BLaER1 treated with 17β-estradiol and CSF1 and Interleukin-3, amounts not matched to agents 10 nM and 100 nM (cell line): Measurements from ENCODE around the gene TMEM266.

Experiments
- H3K27ac ChIP-seq, 11 experiments: shearing (Covaris generic); formaldehyde crosslinking; 2 replicates each; pipeline ENCODE4 v1.8.1; 2022
- H3K27me3 ChIP-seq, 11 experiments: shearing (Covaris generic); formaldehyde crosslinking; 2 replicates each; pipeline ENCODE4 v1.8.1; 2022
- H3K36me3 ChIP-seq, 11 experiments: shearing (Covaris generic); formaldehyde crosslinking; 2 replicates each; pipeline ENCODE4 v1.8.1; 2022
- H3K4me1 ChIP-seq, 10 experiments: shearing (Covaris generic); formaldehyde crosslinking; 2 replicates each; pipeline ENCODE4 v1.8.1; 2022
- H3K4me2 ChIP-seq, 11 experiments: shearing (Covaris generic); formaldehyde crosslinking; 2 replicates each; pipeline ENCODE4 v1.8.1; 2022
- H3K4me3 ChIP-seq, 10 experiments: shearing (Covaris generic); formaldehyde crosslinking; 2 replicates each; pipeline ENCODE4 v1.8.1; 2022
- H3K9ac ChIP-seq, 11 experiments: shearing (Covaris generic); formaldehyde crosslinking; 2 replicates each; pipeline ENCODE4 v1.8.1; 2022
- H3K9me3 ChIP-seq, 11 experiments: shearing (Covaris generic); formaldehyde crosslinking; replicated peaks in 1 of 11; 2 replicates each; pipeline ENCODE4 v1.8.1; 2022
- H4K20me1 ChIP-seq, 11 experiments: shearing (Covaris generic); formaldehyde crosslinking; 2 replicates each; pipeline ENCODE4 v1.8.1; 2022
- Cebpa-rat ChIP-seq, 11 experiments: shearing (Covaris generic); IDR thresholded peaks; 2 replicates each; pipeline ENCODE4 v1.8.1; 2022

TMEM266 gene

DNA sequence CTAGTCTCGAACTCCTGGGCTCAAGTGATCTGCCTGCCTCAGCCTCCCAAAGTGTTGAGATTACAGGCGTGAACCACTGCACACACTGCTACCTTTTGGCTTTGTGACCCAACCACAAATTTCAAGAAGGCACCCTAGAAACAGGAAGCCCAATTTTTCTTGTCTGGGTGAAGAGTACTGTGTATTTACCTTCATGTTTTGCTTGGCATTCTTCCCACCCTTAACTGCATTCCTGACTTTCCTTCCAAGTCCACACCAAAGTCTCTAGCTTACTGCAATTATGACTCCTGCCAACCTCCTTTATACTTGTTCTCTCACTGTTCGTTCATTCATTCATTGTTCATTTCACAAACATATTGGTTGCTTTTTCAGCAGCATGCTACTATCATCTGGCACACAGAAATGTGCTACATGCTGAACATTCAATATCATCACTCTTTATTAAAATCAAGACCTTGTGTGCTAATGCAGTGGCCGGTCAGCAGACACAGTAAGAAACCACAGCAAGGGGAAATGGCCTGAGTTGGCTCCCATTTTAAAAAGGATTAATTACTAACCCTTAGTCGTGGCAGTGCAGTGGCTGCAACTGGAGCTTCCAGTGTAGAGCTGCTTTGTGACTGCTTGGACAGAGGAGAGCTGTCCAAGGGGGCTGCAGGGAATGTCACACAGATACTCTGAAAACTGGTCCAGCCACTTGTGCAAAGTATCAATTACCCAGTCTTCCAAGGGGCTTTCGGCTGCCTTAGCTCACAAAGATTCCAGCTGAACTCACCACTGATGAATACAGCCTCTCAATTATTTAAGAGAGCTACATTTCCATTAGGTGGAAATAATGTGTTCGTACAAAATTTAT lies 157.5 kb downstream of the TMEM266 start:
- H3K4me2 ChIP-seq = no peak overlapping the region
- peaks cover 90 to 97% (median 94%) of the 10 kb centered on the region in 11 experiments for H3K36me3 ChIP-seq
- H4K20me1 ChIP-seq = peaks cover 0 to 21% (median 0%) of the 10 kb centered on the region in 11 experiments; a peak in 6 of 22 replicates
- H3K9me3 ChIP-seq = peaks cover 0 to 21% (median 15%) of the 10 kb centered on the region in 11 experiments; a peak in 14 of 22 replicates
- H3K4me3 ChIP-seq = no peak overlapping the region
- TF ChIP-seq Cebpa-rat (IDR thresholded peaks at IDR 0.05) = no peak
- no peaks in the 10 kb centered on the region for H3K27me3 ChIP-seq
- no peaks in the 10 kb centered on the region for H3K4me1 ChIP-seq
- H3K27ac ChIP-seq = no peak overlapping the region
- no peak overlapping the region for H3K9ac ChIP-seq

DNA sequence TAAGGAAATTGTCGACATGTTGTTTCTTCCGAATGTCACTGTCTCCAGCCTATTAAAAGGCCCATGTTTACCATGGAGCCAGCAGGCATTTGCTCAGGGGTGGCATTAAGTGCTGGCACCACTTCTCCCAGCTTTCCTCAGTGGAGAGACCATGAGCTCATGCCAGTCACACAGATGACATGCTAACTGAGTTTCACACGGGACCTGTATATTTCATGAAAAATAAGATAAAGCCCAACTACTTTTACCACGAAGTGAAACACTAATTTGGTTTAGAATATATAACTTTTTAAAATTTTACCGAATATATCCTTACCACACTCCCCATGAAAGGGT lies 158.1 kb downstream of the TMEM266 start:
- Histone ChIP-seq H3K36me3 (peaks cover 90 to 97% (median 93%) of the 10 kb centered on the region in 11 experiments), H3K4me1 (no peaks in the 10 kb centered on the region), H4K20me1 (peaks cover 0 to 21% (median 0%) of the 10 kb centered on the region in 11 experiments; a peak in 6 of 22 replicates), H3K4me2 (no peak overlapping the region), H3K9ac (no peak overlapping the region), H3K4me3 (no peak overlapping the region), H3K9me3 (peaks cover 0 to 21% (median 15%) of the 10 kb centered on the region in 11 experiments; a peak in 14 of 22 replicates), H3K27me3 (no peaks in the 10 kb centered on the region), H3K27ac (no peak overlapping the region)
- TF ChIP-seq Cebpa-rat (IDR thresholded peaks at IDR 0.05) = no peak

DNA sequence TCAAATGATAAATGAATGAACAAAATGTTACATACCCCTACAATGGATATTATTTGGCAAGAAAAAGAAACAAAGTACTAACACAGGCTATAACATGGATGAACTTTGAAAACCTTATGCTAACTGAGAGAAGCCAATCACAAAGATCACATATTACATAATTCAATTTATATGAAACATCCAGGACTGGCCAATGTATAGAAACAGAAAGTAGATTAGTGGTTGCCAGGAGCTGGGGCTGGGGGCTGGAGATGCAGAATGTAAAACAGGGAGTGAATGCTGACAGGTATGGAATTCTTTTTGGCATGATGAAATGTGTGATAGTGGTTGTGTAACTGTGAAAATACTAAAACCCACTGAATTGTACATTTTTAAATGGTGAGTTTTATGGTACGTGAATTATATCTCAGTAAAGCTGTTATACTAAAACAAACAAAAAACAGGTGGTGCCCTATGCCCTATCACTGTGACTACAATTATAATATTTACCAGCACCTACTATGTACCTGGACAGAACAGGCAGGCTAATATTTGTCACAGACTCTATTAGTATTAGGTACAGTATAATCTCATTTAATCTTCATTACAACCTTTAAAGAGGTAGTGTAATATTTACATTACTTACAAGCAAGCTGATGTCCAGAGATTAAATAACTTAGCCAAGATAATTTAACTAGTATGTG lies 161.4 kb downstream of the TMEM266 start:
- Histone ChIP-seq H3K9ac (no peak overlapping the region), H3K27me3 (no peaks in the 10 kb centered on the region), H3K36me3 (peaks cover 90 to 97% (median 93%) of the 10 kb centered on the region in 11 experiments), H3K4me3 (no peak overlapping the region), H3K27ac (no peak overlapping the region), H3K9me3 (peaks cover 0 to 21% (median 15%) of the 10 kb centered on the region in 11 experiments; a peak in 14 of 22 replicates), H3K4me1 (no peaks in the 10 kb centered on the region), H3K4me2 (no peak overlapping the region), H4K20me1 (peaks cover 0 to 21% (median 0%) of the 10 kb centered on the region in 11 experiments; a peak in 5 of 22 replicates)
- TF ChIP-seq Cebpa-rat (IDR thresholded peaks at IDR 0.05) = no peak

DNA sequence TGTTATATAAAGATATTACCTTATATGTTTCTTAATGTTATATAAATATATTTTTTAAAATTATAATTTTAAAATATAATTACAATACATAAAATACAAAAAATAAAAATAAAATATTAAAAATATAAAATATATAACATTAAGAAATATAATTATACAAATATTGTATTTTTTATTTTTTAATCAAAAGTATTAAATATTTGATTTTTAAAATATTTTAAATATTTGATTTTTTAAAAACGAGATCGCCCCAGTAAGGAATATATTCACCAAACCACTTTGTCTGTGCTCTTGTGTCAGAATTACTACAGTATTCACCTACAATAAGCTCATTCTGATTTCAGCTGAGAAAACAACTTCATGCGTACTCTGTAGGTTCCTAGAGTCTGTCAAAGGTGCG lies 162.4 kb downstream of the TMEM266 start:
- no peak overlapping the region for H3K4me2 ChIP-seq
- H3K27ac ChIP-seq = no peak overlapping the region
- H3K4me1 ChIP-seq = no peaks in the 10 kb centered on the region
- H3K9me3 ChIP-seq = peaks cover 0 to 21% (median 15%) of the 10 kb centered on the region in 11 experiments; a peak in 14 of 22 replicates
- TF ChIP-seq Cebpa-rat (IDR thresholded peaks at IDR 0.05) = no peak
- H3K4me3 ChIP-seq = no peak overlapping the region
- H4K20me1 ChIP-seq = peaks cover 0 to 21% (median 0%) of the 10 kb centered on the region in 11 experiments; a peak in 5 of 22 replicates
- no peak overlapping the region for H3K9ac ChIP-seq
- peaks cover 87 to 95% (median 90%) of the 10 kb centered on the region in 11 experiments for H3K36me3 ChIP-seq
- H3K27me3 ChIP-seq = no peaks in the 10 kb centered on the region

DNA sequence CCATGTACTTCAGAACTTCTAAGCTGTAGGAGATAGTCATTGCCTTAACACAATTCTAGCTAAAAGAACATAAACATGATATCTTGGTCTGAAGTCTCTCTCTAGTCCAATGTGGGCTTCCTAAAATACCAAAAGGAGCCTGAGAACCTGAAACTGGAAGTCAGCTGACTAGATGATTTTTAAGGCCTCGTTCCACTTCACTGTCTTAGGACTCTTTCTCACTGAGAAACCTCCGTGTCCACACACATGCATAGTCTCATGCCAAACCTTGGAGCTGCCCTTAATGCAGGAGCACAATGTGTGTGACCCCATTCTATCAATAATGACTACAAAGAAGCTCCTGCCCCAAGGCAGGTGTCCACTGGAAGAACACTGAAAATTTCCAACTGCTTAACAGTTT lies 163.7 kb downstream of the TMEM266 start:
- no peak overlapping the region for H3K4me3 ChIP-seq
- H4K20me1 ChIP-seq = peaks cover 0 to 19% (median 0%) of the 10 kb centered on the region in 11 experiments; a peak in 5 of 22 replicates
- H3K36me3 ChIP-seq = peaks cover 83 to 95% (median 89%) of the 10 kb centered on the region in 11 experiments
- peaks cover 0 to 21% (median 15%) of the 10 kb centered on the region in 11 experiments; a peak in 14 of 22 replicates for H3K9me3 ChIP-seq
- no peak overlapping the region for H3K4me2 ChIP-seq
- H3K4me1 ChIP-seq = no peaks in the 10 kb centered on the region
- no peak overlapping the region for H3K27ac ChIP-seq
- TF ChIP-seq Cebpa-rat (IDR thresholded peaks at IDR 0.05) = no peak
- no peaks in the 10 kb centered on the region for H3K27me3 ChIP-seq
- H3K9ac ChIP-seq = no peak overlapping the region

DNA sequence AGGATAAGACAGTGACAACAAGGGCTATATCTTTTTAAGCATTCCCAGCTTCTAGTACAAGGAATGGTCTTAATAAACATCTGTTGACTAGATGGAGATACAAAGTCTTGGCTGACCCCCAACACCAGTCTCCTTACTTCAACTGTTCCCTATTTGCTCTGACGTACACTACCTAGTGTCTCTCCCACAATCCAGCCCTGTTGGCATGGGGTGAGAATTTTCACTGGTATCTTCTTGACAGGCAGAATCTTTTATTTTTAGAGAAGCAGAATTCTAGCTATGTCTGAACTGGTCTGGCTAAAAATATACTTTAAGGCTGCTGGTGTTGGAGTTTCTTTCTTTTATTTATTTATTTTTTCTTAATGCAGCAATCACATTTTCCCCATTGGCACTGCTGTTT lies 169.5 kb downstream of the TMEM266 start:
- peaks cover 65 to 85% (median 71%) of the 10 kb centered on the region in 11 experiments for H3K36me3 ChIP-seq
- TF ChIP-seq Cebpa-rat (IDR thresholded peaks at IDR 0.05) = no peak
- no peak overlapping the region for H3K9ac ChIP-seq
- H3K9me3 ChIP-seq = no peaks in the 10 kb centered on the region; a peak in 2 of 22 replicates
- H3K4me2 ChIP-seq = no peak overlapping the region
- H3K4me3 ChIP-seq = no peak overlapping the region
- H3K4me1 ChIP-seq = no peaks in the 10 kb centered on the region
- H3K27ac ChIP-seq = no peak overlapping the region
- no peaks in the 10 kb centered on the region for H3K27me3 ChIP-seq
- H4K20me1 ChIP-seq = peaks cover 0 to 9% (median 2%) of the 10 kb centered on the region in 11 experiments; a peak in 12 of 22 replicates

DNA sequence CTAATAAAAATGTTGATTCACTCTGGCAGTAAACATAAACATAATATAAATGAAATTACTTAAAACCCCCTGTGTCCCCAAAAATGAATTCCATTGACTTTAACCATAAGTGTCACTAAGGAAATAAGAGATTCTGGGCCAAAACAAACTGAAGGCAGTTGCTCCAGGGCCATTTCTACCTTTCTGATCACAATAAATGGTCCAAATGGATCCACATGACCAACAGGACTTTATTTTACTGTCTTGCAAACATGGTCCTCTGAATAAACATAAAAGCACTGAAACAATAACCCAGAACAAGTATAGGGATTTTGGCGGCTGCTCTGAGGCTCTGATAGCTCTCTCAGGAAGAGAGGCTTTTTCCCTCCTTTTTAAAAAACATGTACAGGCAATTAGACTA lies 174.1 kb downstream of the TMEM266 start:
- no peak overlapping the region for H3K4me3 ChIP-seq
- peaks cover 23 to 39% (median 32%) of the 10 kb centered on the region in 11 experiments for H3K36me3 ChIP-seq
- no peaks in the 10 kb centered on the region for H3K4me1 ChIP-seq
- H3K27ac ChIP-seq = no peak overlapping the region
- no peaks in the 10 kb centered on the region; a peak in 2 of 22 replicates for H3K9me3 ChIP-seq
- no peak overlapping the region for H3K9ac ChIP-seq
- TF ChIP-seq Cebpa-rat (IDR thresholded peaks at IDR 0.05) = no peak
- H3K4me2 ChIP-seq = no peak overlapping the region
- peaks cover 8 to 34% (median 20%) of the 10 kb centered on the region in 11 experiments; a peak in 18 of 22 replicates for H4K20me1 ChIP-seq
- H3K27me3 ChIP-seq = no peaks in the 10 kb centered on the region

DNA sequence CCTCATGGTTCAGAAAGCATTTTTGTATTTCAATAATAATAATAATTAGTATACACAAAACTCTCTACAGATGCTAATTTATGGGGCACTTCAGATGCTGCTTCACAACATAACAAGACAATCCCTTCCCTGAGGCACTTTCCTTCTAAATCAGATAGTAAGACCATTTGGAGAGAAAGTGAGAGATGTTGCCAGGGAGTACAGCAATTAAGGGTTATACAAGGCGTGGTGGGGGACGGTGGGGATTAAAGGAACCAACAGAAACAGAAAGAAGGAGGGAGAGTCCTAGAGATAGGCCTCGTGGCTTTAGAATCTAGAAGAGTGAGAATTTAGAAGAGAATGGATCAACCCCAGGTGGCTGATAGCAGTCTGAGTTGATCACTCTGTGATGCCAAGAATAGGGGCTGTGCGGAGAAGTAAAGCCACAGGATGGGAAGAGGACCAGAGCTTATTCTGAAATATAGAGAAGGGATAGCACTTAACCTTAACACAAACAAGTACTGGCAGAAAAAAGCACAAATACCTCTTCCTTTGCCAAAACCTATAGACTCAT lies 174.6 kb downstream of the TMEM266 start:
- H3K27ac ChIP-seq = no peak overlapping the region
- H3K4me2 ChIP-seq = no peak overlapping the region
- no peak for TF ChIP-seq Cebpa-rat (IDR thresholded peaks at IDR 0.05)

More for the DNA sequence above, 174.6 kb downstream of the TMEM266 start:
- no peak overlapping the region for H3K4me3 ChIP-seq
- H3K9me3 ChIP-seq = no peaks in the 10 kb centered on the region; a peak in 2 of 22 replicates
- H3K36me3 ChIP-seq = peaks cover 18 to 34% (median 27%) of the 10 kb centered on the region in 11 experiments
- H3K9ac ChIP-seq = no peak overlapping the region
- peaks cover 8 to 38% (median 20%) of the 10 kb centered on the region in 11 experiments; a peak in 18 of 22 replicates for H4K20me1 ChIP-seq
- H3K4me1 ChIP-seq = no peaks in the 10 kb centered on the region
- no peaks in the 10 kb centered on the region for H3K27me3 ChIP-seq
